NCI-H345 treated with DMSO at 0.1 percent for 48 hours (cell line): Measurements from ENCODE around the gene NCKAP5.
A peak's percentile ranks its signal among the peaks of the same experiment; 100 is the strongest.

Experiments
- DNase-seq: peaks from one replicate; lab custom pipeline; 2025; ENCODE audit not compliant: unreplicated experiment; lab: John Stamatoyannopoulos, UW

Gene NCKAP5

DNA sequence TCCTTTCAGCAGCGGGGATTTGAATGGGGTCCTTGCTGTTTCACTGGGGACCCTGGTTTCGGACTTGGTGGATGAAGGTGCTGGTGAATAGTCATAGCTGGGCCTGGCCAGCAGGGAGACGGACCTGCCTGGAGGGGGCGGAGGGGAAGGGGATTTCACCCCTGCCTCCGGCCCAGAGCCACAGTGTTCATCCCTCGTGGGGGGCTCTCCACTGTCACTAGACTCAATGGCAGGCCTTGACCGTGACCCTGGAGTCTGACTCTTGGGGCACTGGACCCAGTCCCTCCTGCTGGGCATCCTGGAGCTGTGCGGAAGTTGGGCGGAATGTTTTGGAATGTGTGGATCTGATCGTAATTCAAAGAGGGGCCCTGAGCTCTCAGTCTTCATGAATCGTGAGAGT is 784.4 kb downstream of the NCKAP5 start:
- no peak for DNase-seq

DNA sequence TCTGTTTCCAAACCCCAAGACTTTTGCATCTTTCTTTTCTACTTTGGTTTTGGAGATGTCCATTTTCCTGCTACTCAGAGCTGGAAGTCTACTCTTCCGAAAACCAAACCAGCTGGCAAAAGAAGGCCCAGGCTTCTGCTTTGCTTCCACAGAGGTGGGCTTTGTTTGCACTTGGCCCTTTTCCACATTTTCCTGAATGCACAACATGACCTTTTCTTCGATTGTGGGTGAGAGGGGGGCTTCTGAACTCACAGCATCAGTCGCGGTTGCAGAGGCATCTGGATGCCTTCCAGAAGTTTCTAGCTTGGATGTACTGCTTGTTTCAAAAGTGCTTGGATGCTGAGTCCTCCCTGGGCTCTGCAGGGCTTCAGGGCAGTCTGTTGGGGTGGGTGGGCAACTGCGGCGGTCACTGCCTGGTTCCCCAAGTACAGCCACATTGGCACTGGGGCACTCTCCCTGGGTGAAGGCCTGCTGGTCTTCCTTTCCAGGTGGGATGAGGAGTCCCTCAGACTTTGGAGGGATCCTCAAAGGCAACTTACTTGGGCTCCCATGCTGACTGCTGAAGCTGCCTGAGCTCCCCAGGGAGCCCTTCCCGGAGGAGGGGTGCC is 786.0 kb downstream of the NCKAP5 start:
- no peak for DNase-seq

DNA sequence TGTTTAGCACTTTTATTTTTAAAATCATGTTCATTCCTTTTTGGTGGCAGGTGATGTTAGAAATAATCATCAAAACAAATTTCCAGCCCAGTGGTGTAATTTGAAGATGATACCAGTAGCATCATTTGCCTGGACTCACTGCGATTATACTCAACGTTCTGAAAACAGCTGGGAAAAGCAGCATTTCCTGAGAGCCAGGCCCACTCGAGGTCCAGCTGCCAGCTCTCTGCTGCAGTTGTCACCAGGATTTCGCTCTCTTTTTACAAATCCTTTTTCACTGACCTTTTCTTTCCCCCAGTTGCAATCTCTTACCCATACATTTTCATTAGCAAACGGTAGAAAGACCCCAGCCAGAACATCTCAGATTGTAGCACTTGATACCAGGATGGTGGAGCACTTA is 787.6 kb downstream of the NCKAP5 start:
- DNase-seq, result no peak

DNA sequence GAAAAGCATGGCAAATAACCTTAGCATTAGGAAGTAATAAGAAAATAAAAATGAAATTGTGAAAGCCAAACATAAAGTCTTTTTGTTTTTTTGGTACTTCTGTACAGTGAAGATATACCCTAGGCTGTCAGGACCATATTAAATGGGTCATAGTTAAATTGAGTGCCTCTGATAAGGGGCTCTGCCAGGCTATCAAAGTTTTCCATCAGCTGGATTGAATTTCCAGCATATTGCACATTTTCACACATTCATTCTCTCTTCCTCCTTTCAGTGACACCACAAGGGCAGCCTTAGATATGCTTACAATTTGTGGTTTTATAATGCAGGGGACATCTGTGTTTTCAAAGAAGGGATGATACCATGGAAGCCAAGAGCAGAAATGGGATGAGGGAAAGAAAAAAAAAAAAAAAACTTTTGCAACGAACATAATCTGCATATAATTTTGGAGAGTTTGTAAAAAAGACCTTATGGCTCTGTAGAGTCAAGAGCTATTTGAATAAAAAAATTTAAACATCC is 789.0 kb downstream of the NCKAP5 start:
- no peak for DNase-seq

DNA sequence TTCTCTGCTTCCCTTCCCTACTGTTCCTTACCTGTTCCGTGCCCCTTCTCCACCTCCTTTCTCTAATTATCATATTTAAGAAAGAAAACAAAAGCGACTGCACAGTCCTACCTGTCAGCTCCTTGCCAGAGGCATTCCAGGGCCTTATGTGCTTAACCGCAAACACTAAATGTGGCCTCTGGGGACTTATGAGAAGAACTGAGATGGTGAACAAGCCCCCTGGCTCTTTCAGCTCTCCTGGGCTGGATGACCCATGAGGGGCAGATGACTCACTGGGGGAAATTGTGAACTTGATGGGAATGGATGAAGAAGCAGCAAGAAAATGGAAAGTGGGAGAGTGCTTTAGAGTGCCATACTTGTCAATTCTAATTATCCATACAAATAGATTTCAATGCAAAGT is 792.0 kb downstream of the NCKAP5 start:
- DNase-seq, result no peak

DNA sequence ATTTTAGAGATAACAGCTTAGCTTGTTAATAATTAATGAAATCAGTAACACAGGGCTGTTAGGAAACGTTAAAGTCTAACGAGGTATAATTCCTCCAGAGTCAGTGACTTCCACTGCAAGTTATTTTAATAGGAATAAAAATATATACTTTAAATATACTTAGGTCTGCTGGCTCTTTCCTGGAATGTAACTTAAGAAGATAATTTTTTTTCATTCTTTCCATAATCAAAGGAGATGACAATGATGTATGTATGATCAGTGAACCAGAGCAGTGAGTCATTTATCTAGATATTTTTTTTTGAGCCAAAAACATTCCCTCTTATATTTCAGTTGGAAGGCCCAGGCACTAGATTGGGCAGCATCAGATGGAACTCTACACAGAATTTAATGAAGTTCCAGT is 794.1 kb downstream of the NCKAP5 start:
- DNase-seq, result no peak

DNA sequence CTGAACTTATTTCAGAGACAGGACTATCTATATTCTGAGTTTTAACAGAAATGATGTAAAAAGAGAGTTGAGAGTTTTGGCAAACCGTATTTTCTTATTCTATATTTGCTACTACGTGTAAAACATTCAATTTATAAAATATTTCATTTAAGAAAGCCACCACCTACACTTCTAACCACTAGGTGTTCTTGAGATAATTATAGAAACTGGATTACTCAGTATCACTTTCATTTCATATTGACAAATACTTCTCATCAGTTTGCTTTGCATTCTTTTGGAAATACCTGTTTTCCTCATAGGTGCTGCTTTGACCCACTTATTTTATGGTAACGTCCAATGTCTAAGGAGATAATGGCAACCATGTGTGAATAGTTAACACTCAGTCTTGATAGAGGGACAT is 794.9 kb downstream of the NCKAP5 start:
- no peak for DNase-seq

DNA sequence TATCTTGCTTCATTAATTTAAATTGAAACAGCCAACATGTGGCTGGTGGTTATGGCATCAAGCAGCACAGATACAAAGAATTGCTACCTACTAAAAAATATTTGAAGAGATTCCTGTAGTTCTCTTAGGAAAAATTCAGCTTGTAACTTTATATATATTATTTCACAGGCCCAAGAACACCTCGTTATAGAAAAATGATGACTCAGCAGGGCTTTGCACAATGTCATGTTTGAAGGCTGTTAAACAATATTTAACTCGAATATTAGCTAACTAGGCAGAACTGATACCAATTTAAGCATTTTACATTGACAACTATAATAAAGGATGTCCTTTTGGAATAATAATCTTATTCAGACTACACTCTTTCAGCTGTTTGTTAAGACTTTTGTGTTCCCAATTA is 795.9 kb downstream of the NCKAP5 start:
- no peak for DNase-seq

DNA sequence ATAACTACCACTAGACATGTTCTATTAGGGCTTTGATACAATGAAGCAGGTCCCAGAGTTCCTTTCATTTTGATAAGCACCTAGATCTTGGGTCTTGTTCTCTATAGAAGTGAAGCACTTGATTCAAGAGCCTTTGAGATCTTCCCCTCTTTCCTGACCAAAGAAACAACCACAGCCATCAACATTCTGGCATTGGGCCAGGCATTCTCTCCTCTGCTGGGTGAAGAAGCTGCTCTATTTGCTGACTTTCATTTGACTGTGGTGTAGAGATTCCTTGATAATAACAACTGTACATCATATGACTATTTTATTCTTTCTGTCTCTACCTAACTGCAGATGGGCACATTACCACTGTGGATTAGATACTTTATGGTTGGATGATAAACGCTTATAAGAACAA is 801.7 kb downstream of the NCKAP5 start:
- peak; percentile 12 for DNase-seq

DNA sequence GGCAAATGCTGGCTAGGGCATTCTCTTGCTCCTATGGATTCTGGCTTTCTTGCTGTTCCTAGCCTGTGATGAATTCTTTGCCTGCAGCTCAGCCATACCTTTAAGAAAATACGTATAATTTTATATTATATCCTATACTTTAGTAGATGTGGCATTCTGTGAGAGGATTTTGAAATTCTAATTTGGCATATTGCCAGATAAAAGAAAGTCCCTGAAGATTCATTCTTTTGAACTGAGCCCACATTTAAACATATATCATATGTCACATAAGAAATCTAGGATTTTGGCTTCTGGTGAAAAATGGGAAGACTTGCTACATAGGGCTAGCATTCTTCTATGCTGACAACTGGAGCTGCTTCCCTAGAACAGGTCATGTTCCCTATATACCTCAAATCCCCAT is 806.8 kb downstream of the NCKAP5 start:
- no peak for DNase-seq

DNA sequence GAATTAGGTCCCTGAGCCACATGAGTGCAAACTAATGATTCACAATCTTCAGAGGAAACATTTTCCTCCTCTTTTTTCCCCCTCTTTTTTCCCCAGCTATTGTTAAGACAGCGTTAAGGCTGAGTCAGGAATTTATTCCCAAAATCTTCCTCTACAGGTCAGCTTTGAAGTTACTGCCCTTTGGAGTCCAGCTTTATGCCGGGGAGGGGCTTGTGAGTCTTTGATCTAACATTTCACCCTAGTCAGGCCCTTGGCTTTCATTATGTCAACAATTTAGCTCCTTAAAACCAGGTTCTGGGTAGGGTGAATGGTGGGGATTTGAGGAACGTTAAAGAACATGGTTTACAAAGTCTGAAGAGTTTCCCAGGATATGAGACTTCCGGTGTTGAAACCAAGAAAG is 807.3 kb downstream of the NCKAP5 start:
- no peak for DNase-seq

DNA sequence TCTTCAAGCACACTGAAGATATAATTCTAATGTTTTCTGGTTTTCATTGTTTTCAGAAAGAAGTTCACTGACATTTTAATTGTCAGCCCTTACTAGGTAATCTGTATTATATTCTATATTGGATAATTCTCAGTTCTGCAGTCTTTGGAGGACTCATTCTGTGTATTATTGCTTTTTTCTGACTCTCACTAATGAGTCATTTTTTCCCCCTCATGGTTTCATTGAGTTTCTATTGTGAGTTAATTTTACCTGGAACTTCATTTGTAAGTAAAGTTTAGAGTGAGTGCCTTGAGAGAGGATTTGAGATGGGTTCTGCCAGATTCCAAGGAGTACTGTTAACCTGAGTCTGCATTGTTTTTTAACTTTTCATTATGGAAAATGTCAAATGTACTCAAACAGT is 807.9 kb downstream of the NCKAP5 start:
- no peak for DNase-seq

DNA sequence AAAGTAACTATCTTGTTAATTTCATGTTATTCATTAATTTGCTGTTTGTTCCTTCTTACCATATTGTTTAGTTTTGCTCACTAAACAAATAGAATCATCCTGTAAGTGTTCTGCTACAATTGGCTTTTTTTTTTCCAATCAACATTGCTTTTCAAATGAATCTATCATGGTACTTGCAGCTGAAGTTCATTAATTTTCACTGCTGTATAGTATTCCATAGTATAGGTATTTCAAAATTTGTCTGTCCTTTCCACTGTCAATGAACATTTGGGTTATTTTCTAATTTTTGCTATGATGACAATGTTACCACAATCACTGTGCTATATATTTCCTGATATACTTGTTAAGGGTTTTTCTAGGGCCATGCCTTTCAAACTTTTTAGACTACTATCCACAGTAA is 809.3 kb downstream of the NCKAP5 start:
- DNase-seq, result no peak

DNA sequence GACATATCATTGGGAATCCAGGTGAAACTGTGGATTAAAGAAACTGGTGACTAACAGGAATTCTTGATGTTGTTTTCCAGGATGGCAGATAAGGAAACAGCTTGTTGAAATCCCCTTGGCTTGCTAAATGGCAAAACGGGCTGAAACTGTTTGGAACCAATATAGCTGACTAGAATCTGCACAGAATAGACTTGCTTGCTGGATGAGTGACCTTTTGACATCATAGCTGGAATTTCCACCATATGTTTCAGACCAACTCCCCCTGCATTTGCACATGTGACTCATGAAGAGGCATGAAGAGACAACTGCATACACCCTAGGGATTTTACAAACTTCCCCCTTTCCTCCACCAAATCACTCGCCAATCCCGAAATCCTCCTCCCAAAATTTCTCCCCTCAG is 810.6 kb downstream of the NCKAP5 start:
- DNase-seq, result no peak

DNA sequence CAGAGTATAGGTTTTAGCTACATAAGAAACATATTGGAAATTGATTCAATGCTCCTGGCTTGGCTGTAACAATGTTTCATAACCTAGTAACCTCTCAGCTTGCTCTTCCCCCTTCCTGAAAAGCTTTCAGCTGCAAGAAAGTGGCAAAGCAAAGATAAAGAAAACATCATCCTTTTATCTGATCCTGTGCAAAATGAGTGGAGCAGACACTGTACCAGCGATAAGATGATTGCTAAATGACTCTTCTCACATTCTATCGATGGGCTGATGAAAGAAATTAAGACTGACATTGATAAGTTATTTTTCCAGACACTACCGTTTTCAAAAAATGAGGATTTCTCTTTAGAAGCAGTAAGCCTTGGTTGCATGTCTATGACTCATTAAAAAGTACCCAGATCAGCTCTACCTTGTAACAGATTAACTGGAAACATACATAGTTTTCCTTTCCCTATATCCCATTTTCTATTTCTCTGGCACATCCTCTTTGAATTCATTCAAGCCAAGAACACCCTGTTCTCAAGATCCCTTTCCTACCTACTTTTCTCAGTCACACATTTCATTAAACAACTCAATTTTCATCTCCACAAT is 811.2 kb downstream of the NCKAP5 start:
- DNase-seq, result no peak

DNA sequence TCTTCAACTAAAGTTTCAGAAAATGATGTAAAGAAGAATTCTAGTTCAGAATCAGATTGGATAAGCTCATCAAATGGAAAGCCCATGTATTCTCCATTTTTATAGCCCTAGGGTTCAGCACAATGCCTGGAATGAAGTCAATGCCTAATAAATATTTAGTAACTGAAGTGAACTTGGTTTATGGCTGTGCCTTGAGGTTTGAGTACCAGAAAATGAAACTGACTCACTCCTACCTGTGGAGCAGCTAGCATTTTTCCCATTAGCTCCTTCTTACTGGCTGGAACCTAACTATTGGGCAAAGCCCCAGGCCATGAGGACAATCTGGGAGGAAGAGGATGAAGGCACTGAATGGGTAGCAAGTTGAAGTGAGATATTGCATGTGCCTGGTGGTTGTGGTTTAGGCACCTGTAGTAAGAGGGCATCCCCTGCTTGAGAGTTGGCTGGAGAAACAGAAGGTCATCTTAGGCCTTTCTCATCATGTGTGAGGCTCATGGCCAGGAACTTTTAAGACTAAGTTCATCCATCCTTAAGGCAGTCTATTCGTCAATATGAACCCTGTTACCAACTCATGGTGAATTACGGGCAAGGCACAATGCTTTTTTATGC is 813.3 kb downstream of the NCKAP5 start:
- DNase-seq, result no peak

DNA sequence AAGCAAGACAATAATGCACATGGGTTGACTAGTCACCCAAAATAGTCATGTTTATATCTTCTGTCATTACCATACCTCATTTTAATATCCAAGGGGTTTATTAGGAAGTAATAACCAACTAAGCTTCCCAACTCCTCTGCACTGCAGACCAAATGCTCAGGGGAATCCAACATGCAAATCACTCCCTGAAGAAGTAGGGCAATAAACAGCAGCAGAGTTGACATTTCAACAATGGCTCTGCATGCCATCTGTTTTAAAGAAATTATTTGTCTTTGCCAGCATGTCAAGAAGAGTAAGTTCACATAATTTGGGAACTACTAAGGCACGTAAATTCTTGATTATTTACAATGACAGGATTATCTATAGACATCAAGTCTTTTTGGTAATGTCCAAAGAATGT is 813.9 kb downstream of the NCKAP5 start:
- no peak for DNase-seq

DNA sequence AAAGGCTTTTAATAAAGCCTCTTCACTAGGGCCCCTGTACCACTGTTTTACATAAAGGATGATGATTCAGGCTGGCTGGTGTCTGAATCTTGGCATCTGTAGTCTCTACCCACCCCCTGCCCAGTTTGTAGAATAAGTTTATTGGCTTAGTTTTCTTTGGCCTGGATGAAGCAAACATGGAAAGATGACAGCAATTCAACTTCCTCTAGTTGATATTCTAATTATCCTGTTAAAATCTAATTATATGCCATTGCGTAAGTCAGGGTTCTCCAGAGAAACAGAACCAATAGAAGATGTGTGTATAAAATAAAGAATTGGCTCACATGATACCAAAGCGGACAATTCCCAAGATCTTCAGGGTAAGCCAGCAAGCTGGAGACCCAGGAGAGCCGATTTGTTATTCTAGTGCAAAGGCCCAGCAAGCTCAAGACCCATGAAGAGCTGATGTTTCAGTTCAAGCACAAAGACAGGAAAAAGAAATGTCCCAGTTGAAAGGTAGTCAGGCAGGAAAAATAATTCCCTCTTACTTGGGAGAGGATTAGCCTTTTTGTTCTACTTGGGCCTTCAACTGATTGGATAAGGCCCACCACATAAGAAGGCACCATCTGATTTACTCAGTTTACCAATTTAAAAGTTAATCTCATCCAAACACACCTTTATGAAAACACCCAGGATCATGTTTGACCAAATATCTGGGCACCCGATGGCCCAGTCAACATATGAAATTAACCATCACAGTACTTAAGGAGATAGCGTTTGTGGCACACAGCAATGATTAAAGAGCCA is 815.6 kb downstream of the NCKAP5 start:
- no peak for DNase-seq

DNA sequence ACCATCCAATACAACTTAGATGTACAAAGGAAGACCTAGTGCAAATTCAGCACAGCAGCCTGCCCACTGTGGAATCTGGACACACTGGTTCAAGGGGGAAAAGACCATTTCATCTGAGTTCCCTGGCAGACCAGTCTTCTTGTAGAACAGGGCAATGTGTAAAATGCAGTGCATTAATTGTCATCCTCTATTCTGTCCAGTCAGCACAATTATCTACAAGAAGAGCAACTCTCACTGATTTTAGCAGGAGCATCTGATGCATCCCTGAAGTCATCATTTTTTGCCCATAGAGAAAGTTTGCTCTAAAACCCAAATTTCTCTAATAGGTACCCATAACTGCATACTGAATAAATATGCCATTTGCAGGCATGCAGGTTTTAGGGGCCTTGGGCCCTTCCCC is 816.4 kb downstream of the NCKAP5 start:
- no peak for DNase-seq

DNA sequence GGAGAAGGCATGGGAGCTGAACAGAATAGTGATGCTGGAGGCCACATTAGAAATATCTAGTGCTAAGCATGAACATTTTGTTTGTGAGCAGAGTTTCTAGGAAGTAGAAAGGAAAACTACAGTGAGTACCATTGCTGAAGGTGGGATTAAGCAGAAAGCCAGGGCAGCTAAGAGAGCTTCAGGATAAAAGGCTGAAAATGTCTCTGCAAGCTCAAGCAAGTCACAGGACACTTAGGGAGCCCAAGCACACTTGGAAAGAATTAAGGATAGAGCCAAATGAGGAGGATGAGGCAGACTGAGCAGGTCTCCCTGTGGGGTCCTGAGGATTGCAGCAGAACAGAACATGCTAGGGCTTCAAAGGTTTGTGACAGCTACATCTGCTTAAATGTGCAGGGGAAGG is 817.7 kb downstream of the NCKAP5 start:
- no peak for DNase-seq

DNA sequence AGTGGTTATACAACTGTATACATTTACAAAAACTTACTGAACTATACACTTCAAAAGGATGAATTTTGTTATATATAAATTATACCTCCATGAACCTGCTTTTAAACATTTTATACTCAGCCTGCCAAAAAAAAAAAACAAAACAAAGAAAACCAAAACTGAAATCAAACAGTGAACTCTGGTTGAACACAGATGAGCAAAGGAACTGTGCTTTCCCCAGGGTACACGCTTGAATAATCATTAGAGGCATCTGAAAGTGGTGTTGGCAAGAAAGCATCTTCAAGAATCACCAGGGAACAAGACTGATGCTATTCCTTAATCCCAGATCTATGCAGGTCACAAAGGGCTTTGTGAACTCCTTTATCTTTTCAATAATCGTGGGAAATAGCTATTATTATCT is 821.2 kb downstream of the NCKAP5 start:
- no peak for DNase-seq

DNA sequence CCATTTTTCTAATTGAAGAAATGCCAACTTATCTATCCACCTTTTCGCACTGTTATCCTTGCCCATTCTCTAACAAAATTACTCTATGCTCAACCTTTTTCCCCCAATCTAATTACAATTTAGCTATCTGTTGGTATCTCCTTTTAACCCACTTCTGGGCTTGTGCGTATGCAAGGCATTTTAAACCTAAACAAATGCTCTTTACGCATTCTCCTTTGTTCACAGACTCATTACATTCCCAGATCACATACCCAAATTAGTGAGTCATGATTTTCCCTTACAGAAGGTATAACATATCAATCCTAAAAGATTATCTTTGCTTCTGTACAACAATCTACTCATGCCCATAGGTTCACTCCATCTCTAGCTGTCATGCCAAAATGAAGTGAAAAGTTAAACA is 826.5 kb downstream of the NCKAP5 start:
- DNase-seq, result no peak
